Measurements from ENCODE around the gene FAM124A.
"Not testable (repeated sequence)": the region's sequence is repeated elsewhere in the genome, so short reads cannot be mapped to it uniquely, and the experiment has no call there.

FAM124A gene

GRCh38 chr13:51277928-51278327 is 55.7 kb downstream of the FAM124A start:
- no peak for DNase-seq (ENCODE audit: low spot score)
- TF ChIP-seq CTCF (IDR thresholded peaks at IDR 0.05; ENCODE audit: borderline replicate concordance, control extremely low read depth, extremely low read depth, insufficient read depth, missing control alignments), result no peak
- in situ Hi-C loops (cut with MboI; ENCODE audit: low sequenced_read_pairs, unreplicated experiment), result loop anchor here (10.0 to 25.0 kb wide), 2 partner anchors 153 to 509 kb away; no protein-coding TSS in a partner anchor

GRCh38 chr13:51278426-51279130 is 56.4 kb downstream of the FAM124A start:
- no peak for DNase-seq (ENCODE audit: low spot score)
- no peak for TF ChIP-seq CTCF (IDR thresholded peaks at IDR 0.05; ENCODE audit: borderline replicate concordance, control extremely low read depth, extremely low read depth, insufficient read depth, missing control alignments)
- in situ Hi-C loops (cut with MboI; ENCODE audit: low sequenced_read_pairs, unreplicated experiment), result loop anchor here (10.0 to 25.0 kb wide), 2 partner anchors 154 to 509 kb away; no protein-coding TSS in a partner anchor

GRCh38 chr13:51280379-51280940 is 58.3 kb downstream of the FAM124A start:
- in situ Hi-C loops (cut with MboI; ENCODE audit: low sequenced_read_pairs, unreplicated experiment), result loop anchor here (25.0 kb wide), 1 partner anchor 507 kb away; no protein-coding TSS in a partner anchor
- no peak for DNase-seq (ENCODE audit: low spot score)
- no peak for TF ChIP-seq CTCF (IDR thresholded peaks at IDR 0.05; ENCODE audit: borderline replicate concordance, control extremely low read depth, extremely low read depth, insufficient read depth, missing control alignments)

- DNase-seq (ENCODE audit: low spot score), result no peak
- no peak for TF ChIP-seq CTCF (IDR thresholded peaks at IDR 0.05; ENCODE audit: borderline replicate concordance, control extremely low read depth, extremely low read depth, insufficient read depth, missing control alignments)
- in situ Hi-C loops (cut with MboI; ENCODE audit: low sequenced_read_pairs, unreplicated experiment), result loop anchor here (25.0 kb wide), 1 partner anchor 505 kb away; no protein-coding TSS in a partner anchor
Measured at GRCh38 chr13:51282322-51282721, 60.1 kb downstream of the FAM124A start.

- DNase-seq (ENCODE audit: low spot score), result not testable (repeated sequence)
- in situ Hi-C loops (cut with MboI; ENCODE audit: low sequenced_read_pairs, unreplicated experiment), result loop anchor here (25.0 kb wide), 1 partner anchor 504 kb away; no protein-coding TSS in a partner anchor
Measured at GRCh38 chr13:51282923-51283322, 60.7 kb downstream of the FAM124A start.

- no peak for DNase-seq (ENCODE audit: low spot score)
- in situ Hi-C loops (cut with MboI; ENCODE audit: low sequenced_read_pairs, unreplicated experiment), result loop anchor here (25.0 kb wide), 1 partner anchor 504 kb away; no protein-coding TSS in a partner anchor
- TF ChIP-seq CTCF (IDR thresholded peaks at IDR 0.05; ENCODE audit: borderline replicate concordance, control extremely low read depth, extremely low read depth, insufficient read depth, missing control alignments), result no peak
Measured at GRCh38 chr13:51283371-51283770, 61.2 kb downstream of the FAM124A start.

- DNase-seq (ENCODE audit: low spot score), result no peak
- in situ Hi-C loops (cut with MboI; ENCODE audit: low sequenced_read_pairs, unreplicated experiment), result loop anchor here (25.0 kb wide), 1 partner anchor 503 kb away; no protein-coding TSS in a partner anchor
- no peak for TF ChIP-seq CTCF (IDR thresholded peaks at IDR 0.05; ENCODE audit: borderline replicate concordance, control extremely low read depth, extremely low read depth, insufficient read depth, missing control alignments)
Measured at GRCh38 chr13:51284339-51284738, 62.1 kb downstream of the FAM124A start.

Data from GM13976 (cell line).